MM.1S (cell line): ENCODE data around the gene PSMD1.

ENCODE experiments used
- DNase-seq: peaks from one replicate; pipeline ENCODE4 v3.0.0-alpha.2; 2015
- H2AFZ ChIP-seq: fragments of 300-600 bp; sonication (generic); 2 replicates; pipeline ENCODE4 v1.6.0; 2016; ENCODE audit warnings: antibody characterized with exemption, low read length
- H3F3A ChIP-seq: fragments of 300-600 bp; sonication (generic); 2 replicates; pipeline ENCODE4 v1.6.1; 2016; ENCODE audit warnings: mild to moderate bottlenecking, antibody characterized with exemption, low read length, moderate library complexity, mixed read lengths; ENCODE audit not compliant: insufficient read depth
- H3K27ac ChIP-seq: fragments of 300-600 bp; sonication (generic); 2 replicates; pipeline ENCODE4 v1.5.1; 2016; ENCODE audit warnings: mild to moderate bottlenecking, low read length
- H3K27me3 ChIP-seq: fragments of 300-600 bp; sonication (generic); replicated peaks from 2 replicates; pipeline ENCODE4 v1.6.0; 2016; ENCODE audit warnings: low read length; ENCODE audit not compliant: insufficient read depth
- H3K36me3 ChIP-seq: fragments of 300-600 bp; sonication (generic); replicated peaks from 2 replicates; pipeline ENCODE4 v1.6.1; 2016; ENCODE audit warnings: mild to moderate bottlenecking, low read length, mixed read lengths; ENCODE audit not compliant: insufficient read depth
- H3K4me1 ChIP-seq: fragments of 300-600 bp; sonication (generic); 2 replicates; pipeline ENCODE4 v1.6.1; 2016; ENCODE audit warnings: low read length, mixed read lengths
- H3K4me2 ChIP-seq: fragments of 300-600 bp; sonication (generic); 2 replicates; pipeline ENCODE4 v1.6.0; 2016; ENCODE audit warnings: low read depth, low read length
- H3K4me3 ChIP-seq: fragments of 300-600 bp; sonication (generic); 2 replicates; pipeline ENCODE4 v1.5.1; 2016; ENCODE audit warnings: low read length, mixed read lengths
- H3K79me2 ChIP-seq: fragments of 300-600 bp; sonication (generic); 2 replicates; pipeline ENCODE4 v1.6.1; 2016; ENCODE audit warnings: mixed run types, low read length, mixed read lengths
- H3K9ac ChIP-seq: fragments of 300-600 bp; sonication (generic); 2 replicates; pipeline ENCODE4 v1.6.1; 2016; ENCODE audit warnings: low read length, mixed read lengths
- H3K9me2 ChIP-seq: fragments of 300-600 bp; sonication (generic); replicated peaks from 2 replicates; pipeline ENCODE4 v1.6.1; 2016; ENCODE audit warnings: mild to moderate bottlenecking, low read length, mixed read lengths; ENCODE audit not compliant: insufficient read depth
- H3K9me3 ChIP-seq: fragments of 300-600 bp; sonication (generic); replicated peaks from 2 replicates; pipeline ENCODE4 v1.6.1; 2016; ENCODE audit warnings: mild to moderate bottlenecking, low read length, mixed read lengths; ENCODE audit not compliant: insufficient read depth
- H4K20me1 ChIP-seq: fragments of 300-600 bp; sonication (generic); 2 replicates; pipeline ENCODE4 v1.6.1; 2016; ENCODE audit warnings: mild to moderate bottlenecking, low read length, moderate library complexity, mixed read lengths; ENCODE audit not compliant: insufficient read depth
- EZH2 ChIP-seq: fragments of 300-600 bp; sonication (generic); optimal IDR thresholded peaks from 2 replicates; pipeline ENCODE3; 2017; ENCODE audit warnings: low read depth, mild to moderate bottlenecking, antibody characterized with exemption, low read length, mixed read lengths
- EZH2phosphoT487 ChIP-seq: fragments of 300-600 bp; sonication (generic); IDR thresholded peaks from 2 replicates; pipeline ENCODE4 v1.6.1; 2018; ENCODE audit warnings: antibody characterized with exemption, low read length
- TF ChIP-seq, protein P1 (sequence below): fragments of 300-600 bp; sonication (generic); IDR thresholded peaks from 2 replicates; pipeline ENCODE4 v1.5.1; 2016; ENCODE audit warnings: antibody characterized with exemption, low read length, mixed read lengths

The PSMD1 gene

DNA sequence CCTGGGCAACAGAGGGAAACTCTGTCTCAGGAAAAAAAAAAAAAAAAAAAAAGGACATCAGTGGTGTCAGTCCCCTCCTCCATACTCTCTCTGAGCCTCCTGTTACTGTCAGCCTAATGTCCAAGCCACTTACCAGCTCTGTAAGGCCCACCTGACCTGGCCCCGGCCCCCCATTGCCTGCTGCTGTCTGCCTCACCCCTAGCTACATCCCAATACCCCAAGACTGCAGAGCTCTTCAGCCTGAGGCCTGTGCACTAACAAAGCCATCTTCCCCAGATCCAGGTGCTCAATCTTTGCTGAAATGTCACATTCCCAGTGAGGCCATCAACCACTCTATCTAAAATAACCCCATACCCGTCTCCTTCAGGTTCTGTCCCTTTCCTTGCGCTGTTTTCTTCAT, 147.5 kb downstream of the PSMD1 start:
- Histone ChIP-seq H3K9me2 (no peaks in the 10 kb centered on the region), H2AFZ (no peak overlapping the region), H3K4me3 (no peak overlapping the region), H3K4me1 (peaks cover 7% of the 10 kb centered on the region), H3F3A (no peaks in the 10 kb centered on the region), H3K9me3 (no peaks in the 10 kb centered on the region), H3K79me2 (no peaks in the 10 kb centered on the region), H3K4me2 (no peak overlapping the region), H3K36me3 (no peaks in the 10 kb centered on the region), H3K27ac (no peak overlapping the region), H3K9ac (no peak overlapping the region), H4K20me1 (no peaks in the 10 kb centered on the region), H3K27me3 (no peaks in the 10 kb centered on the region)
- no peak for DNase-seq
- TF ChIP-seq EZH2 (no peak), EZH2phosphoT487 (no peak)
- TF ChIP-seq, protein P1, sequence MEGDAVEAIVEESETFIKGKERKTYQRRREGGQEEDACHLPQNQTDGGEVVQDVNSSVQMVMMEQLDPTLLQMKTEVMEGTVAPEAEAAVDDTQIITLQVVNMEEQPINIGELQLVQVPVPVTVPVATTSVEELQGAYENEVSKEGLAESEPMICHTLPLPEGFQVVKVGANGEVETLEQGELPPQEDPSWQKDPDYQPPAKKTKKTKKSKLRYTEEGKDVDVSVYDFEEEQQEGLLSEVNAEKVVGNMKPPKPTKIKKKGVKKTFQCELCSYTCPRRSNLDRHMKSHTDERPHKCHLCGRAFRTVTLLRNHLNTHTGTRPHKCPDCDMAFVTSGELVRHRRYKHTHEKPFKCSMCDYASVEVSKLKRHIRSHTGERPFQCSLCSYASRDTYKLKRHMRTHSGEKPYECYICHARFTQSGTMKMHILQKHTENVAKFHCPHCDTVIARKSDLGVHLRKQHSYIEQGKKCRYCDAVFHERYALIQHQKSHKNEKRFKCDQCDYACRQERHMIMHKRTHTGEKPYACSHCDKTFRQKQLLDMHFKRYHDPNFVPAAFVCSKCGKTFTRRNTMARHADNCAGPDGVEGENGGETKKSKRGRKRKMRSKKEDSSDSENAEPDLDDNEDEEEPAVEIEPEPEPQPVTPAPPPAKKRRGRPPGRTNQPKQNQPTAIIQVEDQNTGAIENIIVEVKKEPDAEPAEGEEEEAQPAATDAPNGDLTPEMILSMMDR, result no peak

DNA sequence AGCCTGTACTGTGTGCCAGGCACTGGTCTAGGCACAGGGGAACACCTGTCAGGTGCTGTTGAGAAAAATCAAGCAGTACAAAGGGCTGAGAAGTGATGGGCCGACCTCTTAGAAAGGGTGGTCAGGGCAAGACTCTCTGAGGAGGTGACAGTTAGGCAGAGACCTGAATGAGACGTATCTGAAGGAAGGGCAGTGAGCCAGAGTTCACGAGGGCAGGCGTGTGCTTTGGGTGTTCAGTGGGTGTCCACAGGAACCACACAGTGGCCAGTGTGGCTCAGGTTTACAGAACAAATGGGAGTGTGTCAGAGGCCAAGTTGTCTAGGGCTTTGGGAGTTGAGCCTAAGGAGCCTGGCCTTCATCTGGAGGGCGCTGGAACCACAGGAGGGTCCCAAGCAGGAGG, 147.9 kb downstream of the PSMD1 start:
- Histone ChIP-seq H3K4me3 (no peak overlapping the region), H2AFZ (no peak overlapping the region), H3K27ac (no peak overlapping the region), H3K4me1 (peaks cover 7% of the 10 kb centered on the region), H3K79me2 (no peaks in the 10 kb centered on the region), H3K9ac (no peak overlapping the region), H4K20me1 (no peaks in the 10 kb centered on the region), H3K4me2 (no peak overlapping the region), H3K36me3 (no peaks in the 10 kb centered on the region), H3K9me3 (no peaks in the 10 kb centered on the region), H3F3A (no peaks in the 10 kb centered on the region), H3K9me2 (no peaks in the 10 kb centered on the region), H3K27me3 (no peaks in the 10 kb centered on the region)
- no peak for TF ChIP-seq EZH2phosphoT487
- TF ChIP-seq, protein P1, result no peak
- TF ChIP-seq EZH2, result no peak
- no peak for DNase-seq

DNA sequence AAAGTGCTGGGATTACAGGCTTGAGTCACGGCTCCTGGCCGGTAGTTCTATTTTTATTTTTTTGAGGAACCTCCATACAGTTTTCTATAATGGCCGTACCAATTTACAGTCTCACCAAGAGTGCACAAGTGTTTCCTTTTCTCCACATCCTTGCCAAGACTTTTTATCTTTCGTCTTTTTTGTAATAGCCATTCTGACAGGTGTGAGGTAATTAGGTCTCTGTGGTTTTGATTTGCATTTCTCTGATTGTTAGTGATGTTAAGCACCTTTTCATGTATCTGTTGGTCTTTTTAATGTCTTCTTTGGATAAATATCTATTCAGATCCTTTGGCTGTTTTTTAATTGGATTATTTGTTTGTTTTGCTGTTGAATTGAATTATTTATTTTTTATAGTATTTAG, 151.1 kb downstream of the PSMD1 start:
- Histone ChIP-seq H3K9me2 (no peaks in the 10 kb centered on the region), H3K27ac (no peak overlapping the region), H3K4me3 (no peak overlapping the region), H3K79me2 (no peaks in the 10 kb centered on the region), H3K36me3 (no peaks in the 10 kb centered on the region), H4K20me1 (no peaks in the 10 kb centered on the region), H3K9ac (no peak overlapping the region), H3K4me2 (no peak overlapping the region), H3K27me3 (no peaks in the 10 kb centered on the region), H2AFZ (no peak overlapping the region), H3K9me3 (no peaks in the 10 kb centered on the region), H3F3A (no peaks in the 10 kb centered on the region), H3K4me1 (peaks cover 16% of the 10 kb centered on the region)
- TF ChIP-seq EZH2phosphoT487, result no peak
- no peak for TF ChIP-seq EZH2
- TF ChIP-seq, protein P1, result no peak
- DNase-seq, result no peak
